A673 (cell line): ENCODE data around the gene POLR1A. TPM values are rescaled to one million over a fixed set of nuclear protein-coding genes. Genes with fewer than 3 reads are reported as not detected.

Source experiments
- BruUV-seq: library from RNA; stranded (reverse); fragments of 400-500 nt; replicated peaks from 2 replicates; lab custom pipeline; 2021; lab: Mats Ljungman, UMichigan
- CTCF ChIA-PET: fragments of 300-600 bp; sonication (Branson Sonifier 250); formaldehyde crosslinking; loops from one replicate; lab custom pipeline; 2022; ENCODE audit warnings: antibody characterized with exemption; lab: Charles Lee
- POLR2A ChIA-PET: fragments of 300-600 bp; sonication (Branson Sonifier 250); formaldehyde crosslinking; loops from one replicate; lab custom pipeline; 2022; ENCODE audit warnings: antibody characterized with exemption; ENCODE audit not compliant: low non-redundant PET; lab: Charles Lee
- DNase-seq: peaks from one replicate; pipeline ENCODE4 v3.0.0-alpha.2; 2015; ENCODE audit warnings: low spot score
- H3K27ac ChIP-seq: fragments of 200-600 bp; sonication (generic); 2 replicates; pipeline ENCODE4 v1.5.1; 2016; ENCODE audit warnings: mixed run types, low read depth, mild to moderate bottlenecking, mixed read lengths, antibody characterized with exemption, low read length; ENCODE audit not compliant: poor library complexity, severe bottlenecking
- H3K27me3 ChIP-seq: fragments of 200-600 bp; sonication (generic); replicated peaks from 2 replicates; pipeline ENCODE4 v1.6.1; 2017; ENCODE audit warnings: mixed run types, low read depth, mild to moderate bottlenecking, mixed read lengths, antibody characterized with exemption, low read length; ENCODE audit not compliant: insufficient read depth, poor library complexity
- H3K36me3 ChIP-seq: fragments of 200-600 bp; sonication (generic); 2 replicates; pipeline ENCODE4 v1.6.1; 2016; ENCODE audit warnings: mixed run types, mild to moderate bottlenecking, mixed read lengths, antibody characterized with exemption, low read length; ENCODE audit not compliant: insufficient read depth, poor library complexity, severe bottlenecking
- H3K4me1 ChIP-seq: fragments of 200-600 bp; sonication (generic); 2 replicates; pipeline ENCODE4 v1.6.1; 2017; ENCODE audit warnings: mixed run types, mild to moderate bottlenecking, mixed read lengths, antibody characterized with exemption, low read length; ENCODE audit not compliant: insufficient read depth, poor library complexity, severe bottlenecking
- H3K4me3 ChIP-seq: fragments of 200-600 bp; sonication (generic); 2 replicates; pipeline ENCODE4 v1.5.1; 2016; ENCODE audit warnings: low read depth, mixed run types, mild to moderate bottlenecking, mixed read lengths, low read length; ENCODE audit not compliant: poor library complexity, severe bottlenecking
- H3K9me3 ChIP-seq: fragments of 200-600 bp; sonication (generic); 2 replicates; pipeline ENCODE4 v1.6.1; 2016; ENCODE audit warnings: mixed run types, low read depth, mild to moderate bottlenecking, mixed read lengths, antibody characterized with exemption, low read length; ENCODE audit not compliant: poor library complexity, severe bottlenecking
- CTCF ChIP-seq: fragments of 300-800, 200-600 bp; sonication (generic); conservative IDR thresholded peaks from 2 replicates; pipeline ENCODE4 v1.5.1; 2017; ENCODE audit warnings: low read depth, mild to moderate bottlenecking, antibody characterized with exemption, low read length, moderate library complexity, mixed read lengths
- EZH2 ChIP-seq: fragments of 200-600 bp; sonication (generic); IDR thresholded peaks from 2 replicates; pipeline ENCODE4 v1.6.1; 2017; ENCODE audit warnings: borderline replicate concordance, low read depth, mild to moderate bottlenecking, mixed read lengths, antibody characterized with exemption, low read length; ENCODE audit not compliant: poor library complexity, severe bottlenecking
- intact Hi-C: fragments of 100-400 bp; cut with micrococcal nuclease; formaldehyde crosslinking; loops from one replicate; pipeline ENCODE4 v1.10.0; 2022; ENCODE audit not compliant: unreplicated experiment
- total RNA-seq: library from RNA; stranded (reverse); gene quantifications from 2 replicates; pipeline ENCODE4 v1.2.3, GENCODE V29; 2021

Gene POLR1A
- total RNA-seq, 1 experiment from 2014 or later: 81.2 TPM

GRCh38 chr2:86074811-86075210 is 30.9 kb downstream of the POLR1A start:
- no peaks in the 10 kb centered on the region for H3K9me3 ChIP-seq
- ChIA-PET CTCF (no interaction called here), POLR2A (no interaction called here)
- no peaks in the 10 kb centered on the region for H3K4me1 ChIP-seq
- H3K27ac ChIP-seq: no peak overlapping the region
- no TSS peak for BruUV-seq
- intact Hi-C loops: loop anchor here (5.0 kb wide), 1 partner anchor 348 kb away; no protein-coding TSS in a partner anchor
- H3K27me3 ChIP-seq: no peaks in the 10 kb centered on the region
- H3K36me3 ChIP-seq: peaks cover 76% of the 10 kb centered on the region
- TF ChIP-seq EZH2 (no peak), CTCF (no peak)
- no peak overlapping the region for H3K4me3 ChIP-seq
- DNase-seq: no peak

DNA sequence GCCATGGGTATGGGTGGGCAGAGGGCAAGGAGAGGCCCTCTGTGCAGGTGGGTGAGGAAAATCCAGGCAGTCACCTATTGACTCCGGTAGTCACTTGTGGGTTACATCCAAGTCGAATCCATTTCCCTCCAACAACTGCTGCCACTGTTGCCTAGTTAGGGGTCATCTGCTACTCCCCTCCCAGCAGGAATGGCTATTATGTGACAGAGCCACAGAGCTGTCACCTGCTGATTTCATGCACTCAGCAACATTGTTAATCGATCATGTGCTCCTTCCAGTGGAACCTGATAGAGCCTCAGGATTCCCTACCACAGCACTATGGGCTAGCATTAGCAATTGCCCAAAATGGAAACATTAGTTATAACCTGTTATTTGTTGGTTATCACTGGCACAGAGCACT is 31.4 kb downstream of the POLR1A start:
- CTCF ChIA-PET: no interaction called here
- peaks cover 77% of the 10 kb centered on the region for H3K36me3 ChIP-seq
- TF ChIP-seq EZH2 (no peak), CTCF (no peak)
- DNase-seq: no peak
- no peak overlapping the region for H3K4me3 ChIP-seq
- no peaks in the 10 kb centered on the region for H3K9me3 ChIP-seq
- intact Hi-C loops: no loop called here
- POLR2A ChIA-PET: no interaction called here
- no TSS peak for BruUV-seq
- no peaks in the 10 kb centered on the region for H3K4me1 ChIP-seq
- H3K27ac ChIP-seq: no peak overlapping the region
- no peaks in the 10 kb centered on the region for H3K27me3 ChIP-seq

DNA sequence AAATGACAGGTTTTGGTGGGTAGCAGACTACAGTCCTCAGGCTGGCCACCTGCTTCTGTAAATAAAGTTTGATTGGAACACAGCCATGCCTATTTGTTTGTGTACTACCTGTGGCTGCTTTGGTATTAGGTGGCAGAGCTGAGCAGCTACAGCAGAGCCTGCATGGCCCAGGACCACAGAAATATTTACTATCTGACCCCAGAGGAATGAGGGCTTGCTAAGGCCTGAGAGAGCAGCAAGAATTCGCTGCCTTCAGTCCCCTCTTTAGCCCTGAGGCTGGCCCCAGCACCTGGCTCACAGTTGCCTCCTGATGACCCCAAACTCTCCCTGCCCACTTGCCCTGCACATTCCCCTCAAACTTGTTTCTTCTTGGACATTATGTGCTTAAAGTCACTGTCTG is 32.5 kb downstream of the POLR1A start:
- no peak overlapping the region for H3K4me3 ChIP-seq
- intact Hi-C loops: no loop called here
- no peaks in the 10 kb centered on the region for H3K9me3 ChIP-seq
- ChIA-PET CTCF (no interaction called here), POLR2A (no interaction called here)
- H3K27ac ChIP-seq: no peak overlapping the region
- no TSS peak for BruUV-seq
- DNase-seq: no peak
- no peaks in the 10 kb centered on the region for H3K27me3 ChIP-seq
- no peak for TF ChIP-seq CTCF
- no peak for TF ChIP-seq EZH2
- peaks cover 75% of the 10 kb centered on the region for H3K36me3 ChIP-seq
- H3K4me1 ChIP-seq: no peaks in the 10 kb centered on the region
